GM12892 (cell line): ENCODE data around the gene SIK3.

Experiments
- POLR2A ChIP-seq: IDR thresholded peaks from 2 replicates; pipeline ENCODE4 v1.6.1; 2011; ENCODE audit warnings: low read depth, low read length, control low read depth
- POLR2AphosphoS5 ChIP-seq: IDR thresholded peaks from 2 replicates; pipeline ENCODE4 v1.6.1; 2011; ENCODE audit warnings: low read depth, low read length, control low read depth

GRCh38 chr11:116840746-116841296, 257.4 kb downstream of the SIK3 start:
- no peak for TF ChIP-seq POLR2AphosphoS5
- no peak for TF ChIP-seq POLR2A
